ENCODE data around the gene CNOT1.
"Not testable (repeated sequence)": the region's sequence is repeated elsewhere in the genome, so short reads cannot be mapped to it uniquely, and the experiment has no call there.

Gene CNOT1

GRCh38 chr16:58500430-58501241, 129.0 kb downstream of the CNOT1 start:
- DNase-seq = no peak

DNA sequence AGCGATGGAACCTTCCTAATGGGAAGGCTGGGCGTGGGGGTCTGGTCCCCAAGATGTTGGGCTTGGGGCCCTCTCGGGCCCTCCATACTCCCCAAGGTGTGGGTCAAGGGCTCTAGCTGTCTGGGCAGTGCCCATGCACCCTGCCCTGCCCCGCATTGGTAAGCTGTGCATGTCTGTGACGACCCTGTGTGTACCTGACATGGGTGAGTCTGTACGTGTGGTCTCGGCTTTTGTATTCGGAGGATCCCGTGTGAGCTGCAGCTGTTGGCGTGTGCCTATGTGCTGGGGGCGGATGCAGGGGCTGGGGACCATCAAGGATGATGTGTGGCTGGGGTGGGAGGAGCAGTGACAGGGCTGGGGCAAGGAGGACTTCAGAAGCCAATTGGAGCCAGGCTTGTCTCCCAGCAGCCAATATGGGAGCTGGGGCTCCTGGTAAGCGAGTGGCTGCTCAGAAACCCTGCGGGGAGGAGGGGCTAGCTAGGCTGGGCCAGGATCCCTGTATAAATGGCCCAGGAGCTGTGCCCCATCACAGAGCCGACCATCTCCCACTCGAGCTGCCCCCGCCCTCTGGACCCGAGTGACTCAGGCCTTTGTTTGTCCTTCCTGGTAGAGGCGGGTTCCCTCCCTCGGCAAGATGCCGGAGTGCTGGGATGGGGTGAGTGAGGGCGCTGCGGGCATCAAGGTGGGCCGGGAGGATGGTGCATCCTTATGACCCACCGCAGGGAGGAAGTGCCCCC, 129.8 kb downstream of the CNOT1 start, which contains the start of gene NDRG4:
Gene NDRG4, plus strand, starts transcription at position 529 of the 737 bp plus-strand sequence. Its CDS starts 106 bp downstream, at position 635.
- DNase-seq = peak; percentile 89

- DNase-seq = no peak
These were observed 130.5 kb downstream of the CNOT1 start for GRCh38 chr16:58499092-58499511.

DNA sequence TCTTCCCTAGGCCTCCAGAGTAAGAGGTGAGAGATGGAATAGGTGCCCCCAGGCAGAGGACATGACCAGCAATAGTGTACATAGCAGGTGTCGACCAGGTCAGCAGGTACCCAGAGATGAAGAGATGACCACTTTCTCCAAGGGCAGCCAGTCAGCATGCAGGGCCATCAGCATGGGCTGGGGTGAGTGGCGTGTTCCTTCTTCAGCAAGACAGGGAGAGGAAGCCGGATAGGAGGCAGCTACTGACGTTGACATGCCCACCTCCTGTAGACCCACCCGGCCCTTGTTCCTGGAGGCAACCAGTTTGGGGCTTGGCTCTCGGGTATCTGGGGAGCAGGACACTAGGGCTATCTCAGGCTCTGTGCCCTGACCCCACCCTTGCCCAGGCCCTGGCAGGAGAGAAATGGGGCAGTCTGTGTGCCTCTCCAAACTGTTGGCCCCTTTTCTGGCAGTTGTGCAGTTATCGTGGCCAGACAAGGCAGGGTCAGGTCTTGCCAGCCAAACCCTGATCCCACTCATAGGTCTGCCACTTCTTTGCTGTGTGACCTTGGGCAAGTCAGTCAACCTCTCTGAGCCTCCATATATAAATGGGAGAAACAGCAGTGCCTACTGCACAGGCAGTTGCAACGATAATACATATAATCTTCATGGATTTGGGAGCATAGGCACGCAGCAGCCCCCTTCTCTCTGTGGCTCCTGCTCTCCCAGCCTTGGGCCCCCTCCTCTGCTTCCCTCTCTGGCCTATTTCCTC, 131.1 kb downstream of the CNOT1 start:
- no peak for DNase-seq

DNA sequence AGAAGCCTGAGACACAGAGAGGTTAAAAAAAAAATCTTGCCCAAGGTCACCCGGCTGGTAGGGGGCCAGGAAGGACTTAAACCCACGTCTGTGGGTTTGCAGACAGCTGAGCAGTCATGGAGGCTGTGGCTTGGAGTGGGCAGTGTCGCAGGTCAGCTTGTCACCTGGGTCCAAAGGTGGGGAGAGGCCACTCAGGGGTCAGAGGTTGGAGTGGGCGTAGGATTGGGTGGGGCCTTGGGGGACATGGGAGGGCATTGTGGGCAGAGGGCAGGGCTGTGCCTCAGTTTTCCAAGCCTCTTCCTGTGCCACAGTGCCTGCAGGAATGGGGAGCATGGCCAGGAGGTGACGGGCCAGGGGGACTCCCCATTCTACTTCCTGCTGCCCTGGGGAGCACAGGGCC, 131.7 kb downstream of the CNOT1 start:
- DNase-seq = no peak

- no peak for DNase-seq
These were observed 132.2 kb downstream of the CNOT1 start for GRCh38 chr16:58497468-58497867.

- DNase-seq = no peak
These were observed 133.9 kb downstream of the CNOT1 start for GRCh38 chr16:58495521-58496331.

DNA sequence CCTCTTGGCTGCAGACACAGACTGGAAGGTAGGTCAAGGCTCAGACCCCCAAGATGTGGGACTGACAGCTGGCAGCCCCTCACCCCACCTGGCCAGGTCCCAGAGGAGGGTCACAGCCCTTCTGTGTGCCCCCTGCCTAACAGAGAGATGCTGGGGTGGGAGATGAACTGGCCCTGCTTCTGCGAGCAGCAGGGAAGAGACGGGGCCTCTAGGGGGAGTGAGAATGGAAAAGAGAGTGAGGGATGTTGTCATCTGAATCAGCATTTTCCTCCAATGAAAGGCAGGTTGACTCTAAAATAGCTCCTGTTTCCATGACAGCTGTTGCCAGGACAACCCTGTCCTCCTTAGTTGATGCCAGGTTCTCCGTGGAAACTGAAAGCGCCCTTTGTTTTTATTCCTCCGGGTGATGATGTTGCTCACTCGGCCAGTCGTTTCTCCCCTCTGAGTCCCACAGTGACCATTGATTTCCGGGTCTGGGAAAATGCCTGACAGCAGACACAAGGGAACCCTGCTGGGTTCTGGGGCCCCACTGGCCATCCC, 134.6 kb downstream of the CNOT1 start:
- DNase-seq = peak; percentile 94

DNA sequence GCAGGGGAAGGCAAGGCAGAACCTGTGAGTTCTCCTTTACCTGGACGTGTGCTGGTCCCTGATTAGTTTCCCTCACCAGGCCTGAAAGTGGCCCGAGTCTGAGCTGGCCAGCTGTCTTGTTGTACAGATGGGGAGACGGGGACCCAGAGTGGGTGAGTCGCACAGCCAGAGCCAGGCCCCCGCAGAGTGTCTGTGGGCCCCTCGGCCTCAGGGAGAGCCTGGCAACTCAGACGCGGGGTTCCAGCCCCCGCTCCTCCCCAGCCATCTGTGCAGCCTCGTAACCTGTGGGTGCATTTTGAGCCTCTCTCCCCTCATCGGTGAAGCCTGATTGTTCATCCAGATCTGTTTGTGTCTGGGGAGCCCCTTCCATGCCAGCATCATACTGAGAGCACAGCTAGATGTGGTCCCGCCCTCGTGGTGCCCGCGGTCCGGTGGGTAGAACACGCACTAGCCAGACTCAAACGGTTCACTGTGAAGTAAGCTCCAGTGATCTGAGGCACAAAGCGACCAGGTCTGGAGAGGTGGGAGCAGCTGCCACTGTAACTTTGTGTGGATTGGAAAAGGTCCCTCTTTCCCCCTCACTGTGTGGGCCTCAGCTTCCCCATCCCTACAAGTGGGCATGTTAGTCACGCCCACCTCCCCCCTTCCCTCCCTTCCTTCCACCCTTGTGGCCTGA, 135.7 kb downstream of the CNOT1 start:
- no peak for DNase-seq

- DNase-seq = no peak
These were observed 136.9 kb downstream of the CNOT1 start for GRCh38 chr16:58492735-58493134.

DNA sequence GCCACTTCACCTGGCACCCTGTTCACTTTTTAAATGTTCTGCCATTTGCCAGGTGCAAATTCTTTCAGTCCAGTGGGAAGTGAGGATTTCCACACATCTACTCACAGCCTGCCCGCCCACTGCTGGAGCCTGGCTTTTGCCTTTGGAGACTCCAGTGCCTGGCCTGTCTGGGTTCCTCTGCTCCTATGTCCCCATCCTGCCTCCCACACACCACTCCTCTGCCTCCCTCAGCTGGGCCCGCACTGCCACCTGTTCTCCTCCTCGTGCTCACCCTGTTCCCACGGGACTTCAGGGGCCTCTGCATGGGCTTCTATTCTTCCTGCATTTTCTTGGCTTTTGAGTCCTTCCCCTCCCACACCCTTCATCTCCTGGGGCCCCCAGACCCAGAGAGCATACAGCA, 137.6 kb downstream of the CNOT1 start:
- no peak for DNase-seq

DNA sequence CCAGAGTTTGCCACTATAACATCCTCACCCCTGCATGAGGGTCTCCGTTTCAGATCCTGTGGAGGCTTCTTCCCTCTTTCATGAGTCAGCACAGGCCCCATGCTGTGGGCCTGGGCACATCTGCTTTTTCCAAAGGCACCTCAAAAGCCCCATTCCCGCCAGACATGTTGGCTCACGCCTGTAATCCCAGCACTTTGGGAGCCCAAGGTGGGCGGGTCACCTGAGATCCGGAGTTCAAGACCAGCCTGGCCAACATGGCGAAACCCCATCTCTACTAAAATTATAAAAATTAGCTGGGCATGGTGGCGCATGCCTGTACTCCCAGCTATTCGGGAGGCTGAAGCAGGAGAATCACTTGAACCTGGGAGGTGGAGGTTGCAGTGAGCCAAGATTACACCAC, 139.1 kb downstream of the CNOT1 start:
- DNase-seq = not testable (repeated sequence)

- DNase-seq = no peak
These were observed 139.6 kb downstream of the CNOT1 start for GRCh38 chr16:58490065-58490464.

DNA sequence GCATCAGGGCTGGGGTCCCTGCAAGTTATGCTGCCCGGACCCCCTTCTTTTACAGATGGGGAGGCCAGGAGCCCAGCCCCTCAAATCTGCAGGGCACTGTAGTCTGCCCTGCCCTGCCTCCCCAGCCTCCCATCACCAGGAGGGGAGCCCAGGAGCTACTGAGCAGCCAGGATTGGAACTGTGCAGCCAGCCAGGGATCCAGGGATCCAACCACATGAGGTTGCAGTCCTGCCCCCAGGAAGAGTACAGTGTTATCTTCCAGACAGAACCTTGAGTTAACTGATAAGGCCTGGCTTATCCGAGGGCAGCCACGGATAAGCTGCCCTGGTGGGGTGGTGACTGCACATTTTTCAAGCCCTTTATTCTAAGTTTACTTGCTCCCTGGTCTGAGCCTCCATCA, 141.1 kb downstream of the CNOT1 start:
- DNase-seq = no peak

- peak; percentile 57 for DNase-seq
These were observed 141.9 kb downstream of the CNOT1 start for GRCh38 chr16:58487566-58488351.

GRCh38 chr16:58485184-58485887, 144.3 kb downstream of the CNOT1 start:
- no peak for DNase-seq

GRCh38 chr16:58481931-58482330, 147.7 kb downstream of the CNOT1 start:
- no peak for DNase-seq

GRCh38 chr16:58481226-58481869, 148.3 kb downstream of the CNOT1 start:
- no peak for DNase-seq

DNA sequence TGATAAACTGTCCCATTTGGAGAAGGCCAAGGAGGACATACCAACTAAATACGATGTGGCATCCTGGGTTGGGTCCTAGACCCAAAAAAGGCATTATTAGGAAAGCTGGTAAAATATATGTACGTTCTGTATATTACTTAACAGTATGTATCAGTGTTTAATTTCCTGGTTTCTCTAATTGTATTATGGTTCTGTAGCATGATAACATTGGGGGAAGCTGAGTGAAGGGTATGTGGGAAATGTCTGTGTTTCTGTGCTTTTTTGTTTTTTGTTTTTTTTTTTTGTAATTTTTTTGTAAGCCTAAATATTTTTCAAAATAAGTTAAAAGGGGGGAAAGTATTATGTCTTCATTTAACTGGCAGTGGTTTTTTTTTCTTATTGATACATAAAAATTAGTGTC, 151.2 kb downstream of the CNOT1 start:
- DNase-seq = no peak

- no peak for DNase-seq
These were observed 152.8 kb downstream of the CNOT1 start for GRCh38 chr16:58476791-58477190.

Data from NCI-H1694 (cell line).